C1 segment of cervical spinal cord (tissue), 14 donors: ENCODE data around the gene ZBTB8B.
A peak's percentile ranks its signal among the peaks of the same experiment; 100 is the strongest.
"Not testable (repeated sequence)": the region's sequence is repeated elsewhere in the genome, so short reads cannot be mapped to it uniquely, and the experiment has no call there.

Experiments used
- DNase-seq, 14 donors: peaks; one replicate each; lab custom pipeline; 2025; lab: John Stamatoyannopoulos, UW

Gene ZBTB8B

DNA sequence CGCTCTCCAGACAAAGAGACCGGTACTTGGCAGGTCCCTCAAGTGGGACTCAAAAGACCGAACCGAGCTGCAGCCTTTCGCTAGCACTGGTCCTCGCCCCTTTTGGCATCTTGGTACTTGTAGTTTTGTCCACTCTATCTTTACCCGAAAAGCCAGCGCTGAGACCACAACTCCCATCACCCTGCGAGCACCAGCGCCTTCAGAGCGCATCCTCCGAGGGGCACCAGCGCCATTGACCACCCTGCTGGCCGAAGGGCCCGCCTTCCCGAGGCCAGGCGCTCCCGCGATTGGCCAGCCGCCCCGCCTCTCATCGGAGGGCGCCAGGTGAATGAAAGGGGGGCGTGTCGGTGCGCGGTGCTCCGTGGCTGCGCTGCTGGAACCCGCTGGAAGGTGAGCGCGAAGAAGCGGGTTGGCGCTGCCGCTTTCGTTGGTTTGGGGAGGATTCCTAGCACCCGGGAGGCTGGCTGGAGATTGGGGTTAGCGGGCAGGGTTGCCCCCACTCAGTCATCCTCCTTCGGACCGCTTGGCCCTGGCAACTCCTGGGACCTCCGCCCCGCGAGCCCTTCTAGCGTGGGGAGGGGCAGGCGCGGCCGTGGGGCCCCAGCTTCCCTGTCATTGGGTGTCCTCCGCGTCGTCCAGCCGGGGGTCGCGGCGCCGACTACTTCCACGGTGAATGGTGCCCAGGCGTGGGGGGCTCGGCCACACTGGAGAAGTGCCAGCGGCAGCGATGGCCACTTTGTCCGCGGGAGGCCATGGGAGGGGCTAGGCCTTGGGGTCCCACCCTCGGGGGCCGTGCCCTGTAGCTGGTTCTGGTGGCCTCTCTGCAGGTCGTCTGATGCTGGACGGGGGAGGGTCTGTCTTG is at the start of gene ZBTB8B:
ZBTB8B (plus strand) TSS at position 357 of the 862 bp plus-strand sequence. CDS start 5,553 bp downstream, outside the sequence.
- peak; percentile 40 to 98 (median 76) for DNase-seq

DNA sequence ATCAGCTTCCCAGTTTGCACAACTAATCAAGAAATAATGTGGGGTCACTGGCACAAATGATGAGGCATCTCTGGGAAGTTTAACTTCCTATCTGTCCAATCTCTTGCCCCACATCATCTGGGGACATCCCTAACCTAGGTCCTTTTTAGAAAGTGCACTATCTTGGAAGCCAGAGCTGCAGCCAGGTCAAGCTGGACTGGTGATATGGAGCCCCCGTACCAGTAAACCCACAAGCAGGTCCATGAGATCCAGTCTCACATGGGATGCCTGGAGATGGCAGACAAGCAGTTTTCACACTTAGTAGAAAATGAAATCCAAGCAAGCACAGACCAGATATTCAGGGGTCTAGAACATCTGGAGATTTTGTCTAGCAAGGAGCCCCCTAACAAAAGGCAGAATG is 43.1 kb upstream of the ZBTB8B start:
- no peak for DNase-seq

DNA sequence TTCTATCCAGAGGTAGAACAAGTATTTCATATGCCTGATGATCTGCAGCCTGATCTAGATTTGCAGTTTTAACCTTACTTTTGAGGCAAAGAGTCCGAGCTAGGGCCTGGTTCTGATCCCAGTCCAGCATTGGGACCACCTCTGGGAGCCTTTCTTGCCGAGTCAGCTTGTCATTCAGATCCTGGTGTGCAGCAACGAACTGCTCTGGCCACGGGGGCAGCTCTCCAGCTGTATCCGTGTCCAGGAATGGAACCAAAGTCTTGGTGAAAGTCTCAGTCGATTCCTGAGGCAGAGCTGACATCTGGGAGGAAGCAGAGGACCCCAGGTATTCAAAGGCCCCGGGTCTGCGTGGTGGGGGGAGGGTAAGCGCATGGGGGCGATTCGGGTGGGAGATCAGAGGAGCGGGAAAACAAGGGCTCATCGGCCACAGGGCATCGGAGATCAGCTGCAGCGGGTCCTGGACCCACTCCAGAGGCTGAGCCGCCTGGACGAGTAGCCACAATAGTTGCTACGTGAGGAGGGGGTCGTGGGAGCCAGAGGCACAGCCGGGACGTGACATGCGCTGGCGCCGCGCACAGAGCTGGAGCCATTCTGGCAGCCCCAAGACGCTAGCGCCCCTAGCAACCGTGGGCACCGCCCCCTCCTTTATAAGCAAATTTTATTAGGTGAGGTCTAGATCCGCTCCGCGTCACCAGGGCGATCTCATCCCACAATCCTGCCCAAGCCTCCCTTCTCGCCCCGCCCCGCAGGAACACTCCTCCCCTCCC is 38.2 kb upstream of the ZBTB8B start:
- DNase-seq = peak in 1 of 14 donors; percentile 40

DNA sequence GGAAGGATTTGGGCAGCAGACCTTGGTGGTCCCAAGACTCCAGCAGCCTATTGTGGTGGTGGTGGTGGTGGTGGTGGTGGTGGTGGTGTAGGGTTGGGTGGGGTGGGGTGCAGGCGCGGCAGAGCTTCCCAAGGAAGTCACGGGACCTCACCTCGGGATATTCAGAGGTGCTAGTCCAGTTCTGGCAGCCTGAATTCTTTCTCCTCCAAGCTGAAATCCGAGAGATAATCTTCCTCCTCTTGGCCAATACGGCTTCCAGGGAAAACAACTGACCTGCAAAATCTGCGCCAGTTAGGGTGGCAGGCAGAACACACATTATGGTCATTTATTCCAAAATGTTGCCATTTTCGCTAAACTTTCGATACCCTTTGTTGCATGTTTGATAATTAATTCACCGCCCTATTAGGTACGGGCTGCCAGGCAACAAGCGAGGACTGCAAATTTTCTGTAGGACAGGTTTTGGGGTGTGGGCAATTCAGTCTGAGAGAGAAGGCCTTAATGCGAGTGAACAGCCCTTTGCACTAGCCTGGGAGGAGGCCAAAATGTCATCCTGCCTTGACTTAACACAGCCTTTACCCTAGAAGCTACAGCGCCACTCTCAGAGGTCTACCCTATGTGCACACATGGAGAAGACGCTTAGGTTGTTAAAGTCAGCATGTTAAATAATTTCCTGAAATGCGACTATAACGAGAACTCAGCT is 37.5 kb upstream of the ZBTB8B start:
- peak in 1 of 14 donors; percentile 40 for DNase-seq

DNA sequence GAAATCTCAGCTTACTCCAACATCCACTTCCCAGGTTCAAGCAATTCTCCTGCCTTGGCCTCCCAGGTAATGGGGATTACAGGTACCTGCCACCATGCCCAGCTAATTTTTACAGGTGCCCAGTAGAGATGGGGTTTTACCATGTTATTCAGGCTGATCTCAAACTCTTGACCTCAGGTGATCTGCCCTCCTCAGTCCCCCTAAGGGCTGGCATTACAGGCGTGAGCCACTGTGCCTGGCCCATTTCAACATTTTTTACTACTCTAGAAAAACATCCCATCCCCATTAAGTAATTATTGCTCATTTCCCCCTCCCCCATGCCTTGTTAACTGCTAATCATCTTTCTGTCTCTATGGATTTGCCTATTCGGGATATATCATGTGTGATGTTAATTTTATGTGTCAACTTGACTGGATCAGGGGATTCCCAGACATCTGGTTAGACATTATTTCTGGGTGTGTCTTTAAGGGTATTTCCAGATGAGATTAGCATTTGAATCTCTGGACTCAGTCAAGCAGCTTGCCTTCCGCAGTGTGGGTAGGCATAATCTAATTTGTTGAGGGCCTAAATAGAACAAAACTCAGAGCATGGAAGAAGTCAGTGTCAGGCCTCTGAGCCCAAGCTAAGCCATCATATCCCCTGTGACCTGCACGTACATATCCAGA is 33.0 kb upstream of the ZBTB8B start:
- no peak for DNase-seq

DNA sequence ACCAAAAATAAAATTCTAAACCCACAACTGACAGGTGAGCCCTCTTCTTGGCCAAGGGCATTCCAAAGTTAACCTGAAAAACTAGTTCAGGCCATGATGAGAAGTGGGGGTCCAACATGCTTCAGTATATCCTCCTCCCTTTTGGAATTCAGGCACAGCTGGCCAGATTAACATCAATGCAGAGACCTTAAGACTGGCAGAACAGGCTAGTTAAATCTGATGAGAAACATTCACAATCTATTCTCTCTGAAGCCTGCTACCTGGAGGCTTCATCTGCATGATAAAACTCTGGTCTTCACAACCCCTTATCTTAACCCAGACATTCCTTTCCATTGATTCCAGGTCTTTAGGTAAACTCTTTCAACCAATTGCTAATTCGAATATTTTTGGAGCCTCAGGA is 26.7 kb upstream of the ZBTB8B start:
- DNase-seq = no peak

DNA sequence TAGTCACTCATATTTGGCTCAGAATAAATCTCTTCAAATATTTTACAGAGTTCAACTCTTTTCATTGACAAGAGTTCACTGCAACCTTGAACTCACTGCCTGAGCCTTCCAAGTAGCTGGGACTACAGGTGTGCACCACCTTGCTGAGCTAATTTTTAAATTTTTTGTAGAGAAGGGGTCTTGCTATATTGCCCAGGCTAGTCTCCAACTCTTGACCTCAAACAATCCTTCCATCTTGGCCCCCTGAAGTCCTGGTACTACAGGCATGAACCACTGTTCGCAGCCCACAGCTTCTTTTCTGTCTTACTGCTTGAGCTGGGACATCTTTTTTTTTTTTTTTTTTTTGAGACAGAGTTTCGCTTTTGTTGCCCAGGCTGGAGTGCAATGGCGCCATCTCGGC is 26.1 kb upstream of the ZBTB8B start:
- not testable (repeated sequence) for DNase-seq

GRCh38 chr1:32441467-32441866 is 23.4 kb upstream of the ZBTB8B start:
- not testable (repeated sequence) for DNase-seq

- no peak for DNase-seq
These were observed 17.2 kb upstream of the ZBTB8B start for GRCh38 chr1:32447469-32448185.

DNA sequence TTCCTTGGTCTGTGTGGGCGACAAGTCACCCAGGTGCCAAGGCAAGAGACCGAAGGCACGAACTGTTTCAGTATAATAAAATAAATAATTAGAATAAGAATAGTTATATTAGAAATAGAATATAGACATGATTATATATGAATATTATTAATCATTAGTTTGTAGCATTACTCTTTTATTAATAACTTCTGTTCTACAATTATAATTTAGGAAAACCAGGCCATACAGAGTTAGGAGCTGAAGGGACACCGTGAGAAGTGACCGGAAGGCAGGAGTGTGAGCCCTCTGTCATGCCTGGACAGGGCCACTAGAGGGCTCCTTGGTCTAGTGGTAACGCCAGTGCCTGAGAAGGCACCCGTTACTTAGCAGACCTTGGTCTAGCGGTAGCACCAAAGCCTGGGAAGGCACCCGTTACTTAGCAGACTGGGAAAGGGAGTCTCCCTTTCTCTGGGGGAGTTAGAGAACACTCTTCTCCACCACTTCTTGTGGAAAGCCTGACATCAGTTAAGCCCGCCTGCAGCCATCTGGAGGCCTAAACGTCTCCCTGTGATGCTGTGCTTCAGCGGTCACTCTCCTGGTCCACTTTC is 16.6 kb upstream of the ZBTB8B start:
- peak in 10 of 14 donors; percentile 11 to 53 (median 36) for DNase-seq

DNA sequence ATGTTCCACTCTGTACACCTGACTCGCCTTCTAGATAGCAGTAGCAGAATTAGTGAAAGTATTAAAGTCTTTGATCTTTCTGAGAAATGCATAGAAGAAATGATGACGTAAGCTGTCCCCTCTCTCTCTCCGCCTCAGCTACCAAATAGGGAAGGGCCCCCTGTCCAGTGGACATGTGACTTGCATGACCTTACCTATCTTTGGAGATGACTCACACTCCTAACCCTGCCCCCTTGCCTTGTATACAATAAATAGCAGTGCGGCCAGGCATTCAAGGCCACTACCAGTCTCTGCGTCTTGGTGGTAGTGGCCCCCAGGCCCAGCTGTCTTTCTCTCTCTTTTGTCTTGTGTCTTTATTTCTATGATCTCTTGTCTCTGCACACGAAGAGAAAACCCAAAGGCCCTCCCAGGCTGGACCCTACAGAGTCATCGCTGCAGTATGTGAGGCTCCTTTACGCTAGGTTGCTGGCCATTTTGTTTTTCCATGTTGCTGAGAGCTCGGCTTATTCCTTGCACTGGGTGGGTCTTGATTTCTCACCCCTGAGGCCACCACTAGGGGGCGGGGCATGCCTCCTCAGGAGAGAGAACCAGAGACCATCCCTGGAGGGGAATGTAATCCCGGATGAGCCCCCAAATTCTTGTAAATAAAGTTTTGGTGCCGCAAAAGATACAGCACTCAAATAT is 16.0 kb upstream of the ZBTB8B start:
- no peak for DNase-seq

DNA sequence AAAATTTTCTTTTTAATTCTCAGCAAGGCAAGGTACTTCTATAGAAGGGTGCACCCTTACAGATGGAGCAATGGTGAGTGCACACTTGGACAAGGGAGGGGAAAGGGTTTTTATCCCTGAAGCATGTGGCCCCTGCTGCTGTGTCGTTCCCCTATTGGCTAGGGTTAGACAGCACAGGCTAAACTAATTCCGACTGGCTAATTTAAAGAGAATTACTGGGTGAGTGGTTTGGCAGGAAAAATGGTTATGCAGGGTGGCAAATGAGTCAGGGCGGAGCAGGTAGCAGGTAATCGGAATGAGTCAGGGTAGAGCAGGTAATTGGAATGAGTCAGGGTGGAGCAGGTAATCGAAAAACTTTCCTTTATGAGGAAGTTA is 15.4 kb upstream of the ZBTB8B start:
- DNase-seq = not testable (repeated sequence)

GRCh38 chr1:32454726-32455125 is 10.1 kb upstream of the ZBTB8B start:
- DNase-seq = peak in 3 of 14 donors; percentile 1 to 15 (median 15)

- DNase-seq = no peak
These were observed 8.9 kb upstream of the ZBTB8B start for GRCh38 chr1:32455958-32456357.

DNA sequence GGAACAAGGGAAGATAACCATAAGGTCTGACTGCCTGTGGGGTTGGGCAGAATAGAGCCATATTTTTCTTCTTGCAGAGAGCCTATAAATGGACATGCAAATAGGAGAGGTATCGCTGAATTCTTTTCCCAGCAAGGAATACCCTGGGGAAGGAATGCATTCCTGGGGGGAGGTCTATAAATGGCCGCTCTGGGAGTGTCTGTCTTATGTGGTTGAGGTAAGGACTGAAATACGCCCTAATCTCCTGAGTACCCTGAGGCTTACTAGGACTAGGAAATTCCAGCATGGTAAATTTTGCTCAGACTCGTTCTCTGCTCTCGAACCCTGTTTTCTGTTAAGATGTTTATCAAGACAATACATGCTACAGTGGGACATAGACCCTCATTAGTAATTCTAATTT is 6.1 kb upstream of the ZBTB8B start:
- not testable (repeated sequence) for DNase-seq

- DNase-seq = not testable (repeated sequence)
These were observed 1.9 kb upstream of the ZBTB8B start for GRCh38 chr1:32462977-32463376.

DNA sequence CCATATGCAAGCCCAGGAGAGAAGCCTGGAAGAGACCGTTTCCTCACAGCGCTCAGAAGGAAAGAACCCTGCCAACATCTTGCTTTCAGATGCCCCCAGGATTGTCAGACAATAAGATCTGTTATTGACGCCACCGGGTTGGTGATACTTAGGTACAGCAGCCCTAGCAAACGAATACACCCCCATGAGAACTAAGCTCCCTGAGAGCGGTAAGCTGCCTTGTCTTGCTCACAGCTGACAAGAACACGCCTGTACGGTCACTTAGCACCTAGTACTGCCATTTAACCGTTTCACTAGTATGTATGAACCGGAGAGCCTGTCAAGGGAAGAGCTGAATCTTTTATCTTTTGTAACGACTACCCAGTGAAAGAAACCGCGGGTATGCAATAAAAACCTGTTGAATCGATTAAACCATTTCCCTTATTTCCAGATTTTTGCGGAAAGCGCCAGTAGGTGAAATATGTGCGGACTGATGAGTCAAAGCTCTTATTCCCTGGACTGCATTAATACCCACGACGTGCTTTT is 619 bp upstream of the ZBTB8B start:
- peak in 2 of 14 donors; percentile 30 to 73 for DNase-seq

- DNase-seq = no peak
These were observed 684 bp downstream of the ZBTB8B start for GRCh38 chr1:32465578-32465933.

DNA sequence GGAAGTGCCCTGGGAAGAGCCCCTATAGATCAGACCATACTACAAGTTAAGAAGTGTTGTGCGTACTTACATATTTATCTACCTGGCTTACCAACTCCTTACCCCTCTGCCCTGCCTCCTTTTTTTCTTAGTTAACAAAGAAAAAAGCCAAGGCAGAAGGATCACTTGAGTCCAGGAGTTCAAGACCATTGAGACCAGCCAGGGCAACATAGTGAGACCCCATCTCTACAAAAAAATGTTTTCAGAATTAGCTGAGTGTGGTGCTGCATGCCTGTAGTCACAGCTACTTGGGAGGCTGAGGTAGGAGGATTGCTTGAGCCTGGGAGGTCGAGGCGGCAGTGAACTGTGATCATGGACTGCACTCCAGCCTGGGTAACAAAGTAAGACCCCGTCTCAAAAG is 1.9 kb downstream of the ZBTB8B start:
- DNase-seq = no peak

GRCh38 chr1:32468791-32469190 is 3.9 kb downstream of the ZBTB8B start:
- DNase-seq = no peak
